ENCODE measurements around the gene ETV1.

The ETV1 gene

DNA sequence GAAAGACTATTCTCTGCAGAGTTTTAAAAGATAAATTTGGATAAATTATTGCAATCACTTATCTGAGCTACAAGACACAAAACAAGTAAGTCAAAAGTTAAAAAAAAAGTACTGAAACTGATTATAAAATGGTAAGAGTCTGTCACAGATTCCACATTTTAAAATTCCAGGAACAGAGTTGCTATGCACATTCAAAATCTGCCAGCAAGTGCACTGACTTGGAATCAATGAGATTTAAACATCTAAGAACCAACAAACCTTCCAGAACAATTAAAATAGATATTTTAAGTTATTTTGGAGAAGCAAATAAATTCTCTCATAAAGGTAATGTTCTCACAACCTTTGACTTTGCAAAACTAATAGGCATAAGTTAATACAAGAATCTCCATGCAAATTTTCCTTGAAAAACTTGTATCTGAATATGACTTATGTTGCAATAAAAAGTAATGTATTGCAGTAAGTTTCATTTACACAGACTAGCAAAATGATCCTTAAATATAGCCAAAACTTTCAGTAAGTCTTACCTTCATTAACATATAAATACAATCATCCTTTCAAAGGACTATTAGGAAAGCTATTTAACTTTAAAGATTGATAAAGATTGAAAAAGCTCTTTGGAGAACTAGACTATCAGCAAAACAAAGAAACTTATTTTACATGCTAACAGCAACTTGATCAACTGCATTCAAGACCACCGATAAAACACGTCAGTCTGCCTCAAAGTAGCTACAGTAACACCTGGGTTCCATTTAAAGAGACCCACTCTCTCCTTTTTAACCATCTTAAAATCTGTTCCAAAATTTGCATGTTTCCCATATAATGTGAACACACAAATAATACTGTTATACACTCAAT, 4.4 kb downstream of the ETV1 start:
- H3K4me3 ChIP-seq (ENCODE audit: low read length): no peak overlapping the region
- H3K36me3 ChIP-seq (ENCODE audit: control insufficient read depth, insufficient read depth, low read length, severe bottlenecking): no peaks in the 10 kb centered on the region

GRCh38 chr7:13984061-13984460, 5.4 kb downstream of the ETV1 start:
- H3K9me3 ChIP-seq (ENCODE audit: control insufficient read depth, low read length): no peaks in the 10 kb centered on the region
- no peak overlapping the region for H3K4me3 ChIP-seq (ENCODE audit: low read length)
- H3K9ac ChIP-seq (ENCODE audit: low read length): no peak overlapping the region
- peaks cover 45% of the 10 kb centered on the region for H3K4me1 ChIP-seq (ENCODE audit: control insufficient read depth, insufficient read depth, low read length)
- no peaks in the 10 kb centered on the region for H3K27me3 ChIP-seq (replicated peaks; ENCODE audit: control insufficient read depth, insufficient read depth, low read length)
- no peak for DNase-seq (ENCODE audit: low read depth)
- H3K36me3 ChIP-seq (ENCODE audit: control insufficient read depth, insufficient read depth, low read length, severe bottlenecking): no peaks in the 10 kb centered on the region

More for the DNA sequence above, 4.4 kb downstream of the ETV1 start:
- no peak overlapping the region for H3K9ac ChIP-seq (ENCODE audit: low read length)
- H3K27me3 ChIP-seq (replicated peaks; ENCODE audit: control insufficient read depth, insufficient read depth, low read length): no peaks in the 10 kb centered on the region
- H3K4me1 ChIP-seq (ENCODE audit: control insufficient read depth, insufficient read depth, low read length): peaks cover 37% of the 10 kb centered on the region
- no peaks in the 10 kb centered on the region for H3K9me3 ChIP-seq (ENCODE audit: control insufficient read depth, low read length)
- DNase-seq (ENCODE audit: low read depth): no peak

DNA sequence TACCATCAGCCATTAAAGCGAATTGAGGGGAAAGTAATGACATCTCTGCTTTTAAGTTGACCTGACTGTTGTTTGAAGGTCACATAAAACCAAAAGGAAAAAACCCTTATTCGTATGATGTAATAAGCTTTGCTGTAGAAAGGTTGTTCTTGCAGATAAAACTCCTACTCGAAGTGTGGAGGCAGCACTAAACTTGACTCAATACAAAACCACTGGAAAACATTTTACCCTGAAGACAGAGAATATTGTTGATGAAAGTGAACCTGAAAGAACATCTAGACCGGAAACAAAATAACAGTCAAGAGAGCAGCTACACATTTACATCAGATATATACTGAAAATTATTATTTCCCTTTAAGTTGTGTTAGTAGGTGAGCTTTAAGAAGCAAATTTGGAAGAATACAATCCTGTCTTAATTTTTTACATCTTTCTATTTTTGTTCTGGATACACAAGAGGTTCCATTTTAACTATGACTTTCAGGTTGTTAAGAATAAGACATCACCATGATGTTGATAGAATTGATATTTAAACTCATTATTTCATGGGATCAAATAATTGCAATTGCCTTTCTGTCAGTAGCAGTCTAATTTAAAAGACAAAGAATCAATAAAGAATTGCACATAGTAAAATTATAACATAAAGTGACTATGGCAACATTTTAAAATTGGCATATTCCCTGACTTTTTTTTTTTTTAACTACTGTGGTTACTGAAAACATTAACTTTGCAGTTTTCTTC, 6.4 kb downstream of the ETV1 start:
- no peak for DNase-seq (ENCODE audit: low read depth)
- H3K4me3 ChIP-seq (ENCODE audit: low read length): no peak overlapping the region
- no peaks in the 10 kb centered on the region for H3K36me3 ChIP-seq (ENCODE audit: control insufficient read depth, insufficient read depth, low read length, severe bottlenecking)
- H3K9me3 ChIP-seq (ENCODE audit: control insufficient read depth, low read length): no peaks in the 10 kb centered on the region
- no peak overlapping the region for H3K9ac ChIP-seq (ENCODE audit: low read length)
- no peaks in the 10 kb centered on the region for H3K27me3 ChIP-seq (replicated peaks; ENCODE audit: control insufficient read depth, insufficient read depth, low read length)
- H3K4me1 ChIP-seq (ENCODE audit: control insufficient read depth, insufficient read depth, low read length): peaks cover 47% of the 10 kb centered on the region

DNA sequence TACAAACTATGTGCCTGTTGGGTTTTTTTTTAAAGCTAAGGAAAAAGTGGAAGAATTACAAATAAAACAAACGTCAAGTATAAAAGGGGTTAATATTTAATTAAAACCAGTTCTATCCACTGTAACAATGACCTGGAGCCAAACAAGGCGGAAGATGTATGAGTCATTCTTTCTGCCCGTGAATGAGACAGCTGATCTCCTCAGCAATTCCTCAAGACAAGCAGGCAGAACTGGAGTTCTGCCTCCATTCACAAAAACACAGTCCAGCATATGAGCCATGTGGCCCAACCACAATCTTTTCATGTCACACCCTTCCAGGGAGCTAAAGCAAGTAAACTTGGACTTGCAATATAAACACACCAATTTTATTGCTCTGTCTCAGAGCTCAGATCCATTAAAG, 8.4 kb downstream of the ETV1 start:
- Histone ChIP-seq H3K36me3 (ENCODE audit: control insufficient read depth, insufficient read depth, low read length, severe bottlenecking) (no peaks in the 10 kb centered on the region), H3K4me1 (ENCODE audit: control insufficient read depth, insufficient read depth, low read length) (peaks cover 44% of the 10 kb centered on the region), H3K9me3 (ENCODE audit: control insufficient read depth, low read length) (no peaks in the 10 kb centered on the region), H3K27me3 (replicated peaks; ENCODE audit: control insufficient read depth, insufficient read depth, low read length) (no peaks in the 10 kb centered on the region), H3K9ac (ENCODE audit: low read length) (peak overlapping the region; percentile 44), H3K4me3 (ENCODE audit: low read length) (peak overlapping the region; percentile 66)
- DNase-seq (ENCODE audit: low read depth): peak; percentile 93

DNA sequence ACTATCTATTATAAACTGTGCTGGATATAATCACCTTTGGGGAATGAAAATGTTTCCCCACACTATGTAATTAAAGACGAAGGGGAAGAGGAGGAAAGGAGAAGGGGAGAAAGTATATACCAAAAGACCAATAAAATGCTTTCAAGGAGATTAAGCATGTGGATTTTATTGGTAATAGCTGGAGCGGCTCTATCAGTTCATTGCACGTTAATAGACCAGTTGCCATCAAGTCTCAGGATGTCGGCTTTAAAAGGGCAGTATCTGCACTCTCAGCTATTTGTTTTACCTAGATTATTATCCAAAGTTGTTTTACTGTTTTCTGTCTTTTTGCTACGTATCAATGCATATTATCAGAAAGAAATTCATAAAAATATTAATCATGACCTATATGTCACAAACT, 9.0 kb downstream of the ETV1 start:
- Histone ChIP-seq H3K4me1 (ENCODE audit: control insufficient read depth, insufficient read depth, low read length) (peaks cover 44% of the 10 kb centered on the region), H3K36me3 (ENCODE audit: control insufficient read depth, insufficient read depth, low read length, severe bottlenecking) (no peaks in the 10 kb centered on the region), H3K27me3 (replicated peaks; ENCODE audit: control insufficient read depth, insufficient read depth, low read length) (no peaks in the 10 kb centered on the region), H3K9me3 (ENCODE audit: control insufficient read depth, low read length) (no peaks in the 10 kb centered on the region), H3K4me3 (ENCODE audit: low read length) (peak overlapping the region; percentile 66), H3K9ac (ENCODE audit: low read length) (peak overlapping the region; percentile 44)
- DNase-seq (ENCODE audit: low read depth): no peak

- no peaks in the 10 kb centered on the region for H3K9me3 ChIP-seq (ENCODE audit: control insufficient read depth, low read length)
- peak overlapping the region; percentile 66 for H3K4me3 ChIP-seq (ENCODE audit: low read length)
- DNase-seq (ENCODE audit: low read depth): peak; percentile 85
- no peaks in the 10 kb centered on the region for H3K36me3 ChIP-seq (ENCODE audit: control insufficient read depth, insufficient read depth, low read length, severe bottlenecking)
- H3K9ac ChIP-seq (ENCODE audit: low read length): peak overlapping the region; percentile 44
- no peaks in the 10 kb centered on the region for H3K27me3 ChIP-seq (replicated peaks; ENCODE audit: control insufficient read depth, insufficient read depth, low read length)
- peaks cover 44% of the 10 kb centered on the region for H3K4me1 ChIP-seq (ENCODE audit: control insufficient read depth, insufficient read depth, low read length)
These were observed 9.6 kb downstream of the ETV1 start for GRCh38 chr7:13979671-13980435.

- H3K27me3 ChIP-seq (replicated peaks; ENCODE audit: control insufficient read depth, insufficient read depth, low read length): no peaks in the 10 kb centered on the region
These were observed 12.9 kb downstream of the ETV1 start for GRCh38 chr7:13976594-13976993.

GRCh38 chr7:13965077-13965476, 24.4 kb downstream of the ETV1 start:
- H3K4me1 ChIP-seq (ENCODE audit: control insufficient read depth, insufficient read depth, low read length): no peaks in the 10 kb centered on the region
- no peaks in the 10 kb centered on the region for H3K9me3 ChIP-seq (ENCODE audit: control insufficient read depth, low read length)
- H3K9ac ChIP-seq (ENCODE audit: low read length): no peak overlapping the region
- no peaks in the 10 kb centered on the region for H3K27me3 ChIP-seq (replicated peaks; ENCODE audit: control insufficient read depth, insufficient read depth, low read length)
- no peak for DNase-seq (ENCODE audit: low read depth)
- no peaks in the 10 kb centered on the region for H3K36me3 ChIP-seq (ENCODE audit: control insufficient read depth, insufficient read depth, low read length, severe bottlenecking)
- no peak overlapping the region for H3K4me3 ChIP-seq (ENCODE audit: low read length)

More at GRCh38 chr7:13976594-13976993, 12.9 kb downstream of the ETV1 start:
- H3K9me3 ChIP-seq (ENCODE audit: control insufficient read depth, low read length): no peaks in the 10 kb centered on the region
- peaks cover 28% of the 10 kb centered on the region for H3K4me1 ChIP-seq (ENCODE audit: control insufficient read depth, insufficient read depth, low read length)
- no peak overlapping the region for H3K4me3 ChIP-seq (ENCODE audit: low read length)
- no peak overlapping the region for H3K9ac ChIP-seq (ENCODE audit: low read length)
- no peaks in the 10 kb centered on the region for H3K36me3 ChIP-seq (ENCODE audit: control insufficient read depth, insufficient read depth, low read length, severe bottlenecking)
- no peak for DNase-seq (ENCODE audit: low read depth)

DNA sequence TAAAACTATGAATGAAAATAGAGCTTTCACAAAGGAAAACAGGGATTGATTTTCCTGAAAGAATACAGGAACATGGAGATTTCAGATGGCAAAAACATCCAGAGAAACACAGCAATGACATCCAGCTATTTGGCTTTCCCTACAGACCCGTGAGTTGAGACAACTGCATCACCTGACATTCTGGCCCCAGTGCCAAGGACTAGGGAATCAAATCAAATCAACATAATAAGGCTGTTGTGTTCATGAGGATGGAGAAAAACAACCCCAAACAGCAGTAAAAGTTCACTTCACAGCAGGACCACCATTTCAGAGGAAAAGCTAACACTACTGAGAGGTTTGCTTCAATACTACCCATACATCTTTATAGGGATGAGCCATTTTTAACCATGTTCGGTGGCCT, 25.5 kb downstream of the ETV1 start:
- H3K9me3 ChIP-seq (ENCODE audit: control insufficient read depth, low read length): no peaks in the 10 kb centered on the region
- H3K36me3 ChIP-seq (ENCODE audit: control insufficient read depth, insufficient read depth, low read length, severe bottlenecking): no peaks in the 10 kb centered on the region
- no peaks in the 10 kb centered on the region for H3K4me1 ChIP-seq (ENCODE audit: control insufficient read depth, insufficient read depth, low read length)
- no peak for DNase-seq (ENCODE audit: low read depth)
- no peak overlapping the region for H3K4me3 ChIP-seq (ENCODE audit: low read length)
- H3K9ac ChIP-seq (ENCODE audit: low read length): no peak overlapping the region
- no peaks in the 10 kb centered on the region for H3K27me3 ChIP-seq (replicated peaks; ENCODE audit: control insufficient read depth, insufficient read depth, low read length)

- no peaks in the 10 kb centered on the region for H3K36me3 ChIP-seq (ENCODE audit: control insufficient read depth, insufficient read depth, low read length, severe bottlenecking)
- no peak overlapping the region for H3K9ac ChIP-seq (ENCODE audit: low read length)
- H3K4me3 ChIP-seq (ENCODE audit: low read length): no peak overlapping the region
- no peak for DNase-seq (ENCODE audit: low read depth)
- H3K9me3 ChIP-seq (ENCODE audit: control insufficient read depth, low read length): no peaks in the 10 kb centered on the region
- H3K4me1 ChIP-seq (ENCODE audit: control insufficient read depth, insufficient read depth, low read length): no peaks in the 10 kb centered on the region
- no peaks in the 10 kb centered on the region for H3K27me3 ChIP-seq (replicated peaks; ENCODE audit: control insufficient read depth, insufficient read depth, low read length)
These were observed 34.0 kb downstream of the ETV1 start for GRCh38 chr7:13955494-13955893.

- no peak for DNase-seq (ENCODE audit: low read depth)
- Histone ChIP-seq H3K4me3 (ENCODE audit: low read length) (no peak overlapping the region), H3K9ac (ENCODE audit: low read length) (no peak overlapping the region), H3K27me3 (replicated peaks; ENCODE audit: control insufficient read depth, insufficient read depth, low read length) (no peaks in the 10 kb centered on the region), H3K4me1 (ENCODE audit: control insufficient read depth, insufficient read depth, low read length) (no peaks in the 10 kb centered on the region), H3K9me3 (ENCODE audit: control insufficient read depth, low read length) (no peaks in the 10 kb centered on the region), H3K36me3 (ENCODE audit: control insufficient read depth, insufficient read depth, low read length, severe bottlenecking) (no peaks in the 10 kb centered on the region)
These were observed 36.1 kb downstream of the ETV1 start for GRCh38 chr7:13953368-13953767.
